ENCODE measurements around the gene VPS18. TPM values are rescaled to one million over a fixed set of nuclear protein-coding genes. Genes with fewer than 3 reads are reported as not detected.
A peak's percentile ranks its signal among the peaks of the same experiment; 100 is the strongest.

The VPS18 gene, protein sequence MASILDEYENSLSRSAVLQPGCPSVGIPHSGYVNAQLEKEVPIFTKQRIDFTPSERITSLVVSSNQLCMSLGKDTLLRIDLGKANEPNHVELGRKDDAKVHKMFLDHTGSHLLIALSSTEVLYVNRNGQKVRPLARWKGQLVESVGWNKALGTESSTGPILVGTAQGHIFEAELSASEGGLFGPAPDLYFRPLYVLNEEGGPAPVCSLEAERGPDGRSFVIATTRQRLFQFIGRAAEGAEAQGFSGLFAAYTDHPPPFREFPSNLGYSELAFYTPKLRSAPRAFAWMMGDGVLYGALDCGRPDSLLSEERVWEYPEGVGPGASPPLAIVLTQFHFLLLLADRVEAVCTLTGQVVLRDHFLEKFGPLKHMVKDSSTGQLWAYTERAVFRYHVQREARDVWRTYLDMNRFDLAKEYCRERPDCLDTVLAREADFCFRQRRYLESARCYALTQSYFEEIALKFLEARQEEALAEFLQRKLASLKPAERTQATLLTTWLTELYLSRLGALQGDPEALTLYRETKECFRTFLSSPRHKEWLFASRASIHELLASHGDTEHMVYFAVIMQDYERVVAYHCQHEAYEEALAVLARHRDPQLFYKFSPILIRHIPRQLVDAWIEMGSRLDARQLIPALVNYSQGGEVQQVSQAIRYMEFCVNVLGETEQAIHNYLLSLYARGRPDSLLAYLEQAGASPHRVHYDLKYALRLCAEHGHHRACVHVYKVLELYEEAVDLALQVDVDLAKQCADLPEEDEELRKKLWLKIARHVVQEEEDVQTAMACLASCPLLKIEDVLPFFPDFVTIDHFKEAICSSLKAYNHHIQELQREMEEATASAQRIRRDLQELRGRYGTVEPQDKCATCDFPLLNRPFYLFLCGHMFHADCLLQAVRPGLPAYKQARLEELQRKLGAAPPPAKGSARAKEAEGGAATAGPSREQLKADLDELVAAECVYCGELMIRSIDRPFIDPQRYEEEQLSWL
- 16.9 TPM for total RNA-seq (2021; ENCODE audit: unreplicated experiment)
- polyA plus RNA-seq (2012): 9.3 and 10.0 TPM in 2 replicates
- Bru-seq, nascent RNA: percentile 64 among the genes with signal in this experiment
- percentile 65 among the genes with signal in this experiment for BruChase-seq, experiment 1, labeled RNA remaining after a 6-hour chase
- BruChase-seq, experiment 2, labeled RNA remaining after a 2-hour chase: percentile 74 among the genes with signal in this experiment
- long read RNA-seq, transcript VPS18-201 (5 exons, 3,895 nt): major isoform, 8 of 26 reads
- long read RNA-seq, partial matches to known transcripts: 15 of 26 reads
- long read RNA-seq, other reads (novel, unspliced or antisense): 2 of 26 reads

- DNase-seq (ENCODE audit: low read depth, low spot score): peak; percentile 94
- ChIA-PET RAD21 (ENCODE audit: low non-redundant PET in 1 of 2, low total read pairs in 2 of 2, uncharacterized antibody in 2 of 2, unreplicated experiment in 2 of 2) (interaction anchor here (0.5 to 2.4 kb wide), 11 partner anchors 12 to 304 kb away, joined by 3 to 21 read pairs (median 5); partner anchors contain the start of gene SPINT1 (in 1 of the 2)), POLR2A (interaction anchor here (0.8 to 2.4 kb wide), 14 partner anchors 9 to 304 kb away, joined by 3 to 34 read pairs (median 4); partner anchors contain the start of genes CHAC1, DLL4 and RHOV), CTCF (interaction anchor here (0.6 to 5.4 kb wide), 42 partner anchors 9 to 1208 kb away, joined by 3 to 166 read pairs (median 4); partner anchors contain the start of genes DLL4, GCHFR, NUSAP1 and OIP5)
- peaks cover 0 to 9% of the 10 kb centered on the region in 2 experiments; a peak in 2 of 4 replicates for H3K36me3 ChIP-seq (ENCODE audit: control insufficient read depth in 1 of 2, insufficient read depth in 2 of 2, low read length in 2 of 2)
- no peaks in the 10 kb centered on the region for H3K9me2 ChIP-seq (ENCODE audit: insufficient read depth)
- peak; percentile 93 for ATAC-seq
- peak within 1 kb of the TSS; percentile 76 for H3K9ac ChIP-seq (ENCODE audit: low read length)
- no peaks in the 10 kb centered on the region for H4K20me1 ChIP-seq (ENCODE audit: insufficient read depth)
- BruUV-seq (replicated peaks): no TSS peak
- intact Hi-C loops (cut with micrococcal nuclease): loop anchor here (1.0 to 5.0 kb wide), 4 partner anchors 37 to 302 kb away; partner anchors contain the start of gene KNL1
- H3K27me3 ChIP-seq (ENCODE audit: insufficient read depth, low read length): no peaks in the 10 kb centered on the region
- peak within 1 kb of the TSS; percentile 85 for H2AFZ ChIP-seq (ENCODE audit: low read depth, low read length, poor library complexity, severe bottlenecking)
- peak within 1 kb of the TSS; percentile 94 for H3K4me3 ChIP-seq (replicated peaks in 1 of 2; ENCODE audit: low read depth in 1 of 2, low read length in 2 of 2)
- no peaks in the 10 kb centered on the region for H3K9me3 ChIP-seq (ENCODE audit: control insufficient read depth in 1 of 2, insufficient read depth in 1 of 2, low read depth in 1 of 2, low read length in 2 of 2)
- peaks cover 21% of the 10 kb centered on the region for H3K79me2 ChIP-seq (ENCODE audit: insufficient read depth, low read length)
- H3K27ac ChIP-seq (ENCODE audit: low read depth, low read length): peak within 1 kb of the TSS; percentile 73
- peak within 1 kb of the TSS; percentile 97 for H3K4me2 ChIP-seq (ENCODE audit: low read length)
- H3K4me1 ChIP-seq (ENCODE audit: control insufficient read depth in 1 of 2, insufficient read depth in 2 of 2, low read length in 2 of 2): peaks cover 7 to 26% of the 10 kb centered on the region in 2 experiments; a peak in 3 of 4 replicates
- no peak for TF ChIP-seq JUND (IDR thresholded peaks at IDR 0.05)
- TF ChIP-seq ELF1 (IDR thresholded peaks at IDR 0.05; ENCODE audit: borderline replicate concordance, low read depth): peak; percentile 81; the same call in 1 of the 2 replicates
- TF ChIP-seq, protein P1, sequence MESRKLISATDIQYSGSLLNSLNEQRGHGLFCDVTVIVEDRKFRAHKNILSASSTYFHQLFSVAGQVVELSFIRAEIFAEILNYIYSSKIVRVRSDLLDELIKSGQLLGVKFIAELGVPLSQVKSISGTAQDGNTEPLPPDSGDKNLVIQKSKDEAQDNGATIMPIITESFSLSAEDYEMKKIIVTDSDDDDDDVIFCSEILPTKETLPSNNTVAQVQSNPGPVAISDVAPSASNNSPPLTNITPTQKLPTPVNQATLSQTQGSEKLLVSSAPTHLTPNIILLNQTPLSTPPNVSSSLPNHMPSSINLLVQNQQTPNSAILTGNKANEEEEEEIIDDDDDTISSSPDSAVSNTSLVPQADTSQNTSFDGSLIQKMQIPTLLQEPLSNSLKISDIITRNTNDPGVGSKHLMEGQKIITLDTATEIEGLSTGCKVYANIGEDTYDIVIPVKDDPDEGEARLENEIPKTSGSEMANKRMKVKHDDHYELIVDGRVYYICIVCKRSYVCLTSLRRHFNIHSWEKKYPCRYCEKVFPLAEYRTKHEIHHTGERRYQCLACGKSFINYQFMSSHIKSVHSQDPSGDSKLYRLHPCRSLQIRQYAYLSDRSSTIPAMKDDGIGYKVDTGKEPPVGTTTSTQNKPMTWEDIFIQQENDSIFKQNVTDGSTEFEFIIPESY (IDR thresholded peaks at IDR 0.05; ENCODE audit: extremely low read depth, insufficient replicate concordance, low read length): no peak
- no peak for TF ChIP-seq FOSL1 (IDR thresholded peaks at IDR 0.05; ENCODE audit: low read depth)
- peak; percentile 77 for TF ChIP-seq POLR2AphosphoS5 (IDR thresholded peaks at IDR 0.05; ENCODE audit: low read depth, low read length)
- TF ChIP-seq RAD21 (IDR thresholded peaks at IDR 0.05; ENCODE audit: low read depth): peak; percentile 97
- TF ChIP-seq MAX (IDR thresholded peaks at IDR 0.05): peak; percentile 97
- no peak for TF ChIP-seq TCF7L2 (IDR thresholded peaks at IDR 0.05; ENCODE audit: borderline replicate concordance, extremely low read depth, insufficient read depth, insufficient read length)
- peak; percentile 85 for TF ChIP-seq SRF (IDR thresholded peaks at IDR 0.05; ENCODE audit: low read depth)
- no peak for TF ChIP-seq EZH2 (IDR thresholded peaks at IDR 0.05)
- TF ChIP-seq SP1 (IDR thresholded peaks at IDR 0.05; ENCODE audit: low read depth): peak; percentile 76
- peak; percentile 70 to 89 (median 81) for TF ChIP-seq CTCF (IDR thresholded peaks at IDR 0.05 in 2 of 3, conservative IDR thresholded peaks at IDR 0.05 in 1 of 3; ENCODE audit: borderline replicate concordance in 1 of 3, insufficient read depth in 1 of 3, low read depth in 2 of 3, low read length in 2 of 3)
- no peak for TF ChIP-seq ATF3 (IDR thresholded peaks at IDR 0.05)
- peak; percentile 4 for TF ChIP-seq YY1 (IDR thresholded peaks at IDR 0.05; ENCODE audit: extremely low read depth, insufficient replicate concordance, low read depth, low read length)
Observed at GRCh38 chr15:40893733-40894680, at the start of gene VPS18. Gene VPS18 (plus strand): TSS chr15:40894450. CDS start chr15:40894769, 319 bp downstream.

All from HCT116 (cell line).